Camera-type eye (tissue), 1 donor: ENCODE measurements around the gene LRRC4C. TPM values are rescaled to one million over a fixed set of nuclear protein-coding genes. Genes with fewer than 3 reads are reported as not detected.

Experiments used
- total RNA-seq: library from RNA; depleted of rRNA; stranded (reverse); fragments of >200 nt; gene quantifications from one replicate; pipeline ENCODE4 v1.2.3, GENCODE V29; 2014

LRRC4C gene
- total RNA-seq = 45.4 TPM

DNA sequence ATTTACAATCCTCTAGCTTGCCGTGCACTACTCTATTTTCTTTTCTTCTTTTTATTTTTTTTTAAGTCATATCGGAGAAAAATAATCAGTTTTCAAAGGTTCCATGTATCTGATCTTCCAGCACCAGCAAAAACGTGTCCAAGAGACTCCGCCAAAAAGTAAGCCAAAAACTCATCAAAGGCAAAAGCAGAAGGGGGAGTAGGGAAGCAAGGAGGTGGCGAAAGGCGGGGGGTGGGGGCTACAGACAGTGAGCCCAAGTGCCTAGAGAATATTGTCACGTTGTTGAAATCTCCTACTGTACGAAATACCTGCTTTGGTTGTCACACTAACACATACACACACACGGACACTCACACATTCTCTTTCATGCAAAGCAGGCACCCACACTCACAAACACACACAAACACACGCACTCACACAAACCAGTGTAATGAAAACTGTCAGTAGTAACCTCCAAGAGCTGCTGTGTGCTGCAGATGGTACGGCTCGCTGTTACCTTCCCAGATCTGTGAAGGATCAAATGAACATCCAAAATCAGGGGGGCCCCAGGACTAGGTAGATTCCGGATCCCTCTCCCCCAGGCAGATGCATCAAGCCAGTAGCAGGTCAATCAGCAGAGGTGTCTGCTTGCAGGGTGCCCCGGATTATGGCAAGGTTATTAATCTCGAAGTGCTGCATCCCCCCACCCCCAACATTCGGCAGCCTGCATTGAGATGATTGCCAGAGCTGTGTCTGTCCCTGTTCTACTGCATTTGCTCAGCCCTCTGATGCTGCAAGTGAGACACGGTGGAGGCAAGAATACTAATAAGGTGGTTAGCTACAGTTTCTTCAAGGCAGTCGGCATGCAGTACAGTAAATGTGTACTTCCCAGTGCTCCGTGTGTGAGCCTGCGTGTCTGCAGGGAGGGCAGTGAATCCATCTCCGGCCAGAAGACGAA, at the start of gene LRRC4C:
TSS of gene LRRC4C (minus strand) at position 188 of the 937 bp plus-strand sequence.

